ENCODE results near the gene TNS1. TPM values are rescaled to one million over a fixed set of nuclear protein-coding genes. Genes with fewer than 3 reads are reported as not detected.

The TNS1 gene
- total and polyA plus RNA-seq, 2 donors (not counting 1 experiment from before 2014, with no cell fraction given), result 0.10 to 0.86 TPM

GRCh38 chr2:217838409-217838831, 164.4 kb downstream of the TNS1 start:
- H3K4me2 ChIP-seq (replicated peaks; ENCODE audit: low read depth, low read length, poor library complexity, severe bottlenecking), result no peak overlapping the region
- ChIA-PET CTCF (no interaction called here), POLR2A (no interaction called here)
- intact Hi-C loops (cut with micrococcal nuclease), result no loop called here
- 89% methylated on average over 4 of the region's 5 CpGs for WGBS (ENCODE audit: insufficient coverage)
- TF ChIP-seq CTCF (IDR thresholded peaks at IDR 0.05), result no peak
- TF ChIP-seq EZH2 (IDR thresholded peaks at IDR 0.05; ENCODE audit: borderline replicate concordance, insufficient read depth, low read depth, low read length, poor library complexity, severe bottlenecking), result no peak
- no peaks in the 10 kb centered on the region for H3K79me2 ChIP-seq (ENCODE audit: control insufficient read depth, insufficient read depth, low read length)
- H3K27ac Mint-ChIP-seq, result no peak overlapping the region
- no peaks in the 10 kb centered on the region for H3K36me3 ChIP-seq (replicated peaks in 1 of 2; ENCODE audit: control extremely low read depth in 1 of 2, control insufficient read depth in 1 of 2, extremely low read depth in 1 of 2, insufficient read depth in 2 of 2, low read length in 1 of 2)
- peaks cover 0 to 3% (median 0%) of the 10 kb centered on the region in 3 donors for H3K9me3 ChIP-seq (ENCODE audit: control extremely low read depth in 1 of 3, control insufficient read depth in 2 of 3, insufficient read depth in 1 of 3, low read length in 2 of 3)
- peaks cover 6% of the 10 kb centered on the region for H3K27me3 Mint-ChIP-seq
- no peak overlapping the region for H3K27ac ChIP-seq (ENCODE audit: low read length in 2 of 2)
- no peak overlapping the region for H3K9ac ChIP-seq (ENCODE audit: low read length)
- no peak overlapping the region for H3K4me3 Mint-ChIP-seq
- no peaks in the 10 kb centered on the region for H4K20me1 ChIP-seq (ENCODE audit: control insufficient read depth, insufficient read depth, low read length, poor library complexity, severe bottlenecking)
- H3K27me3 ChIP-seq (replicated peaks in 1 of 4; ENCODE audit: control extremely low read depth in 1 of 4, control insufficient read depth in 3 of 4, insufficient read depth in 4 of 4, low read length in 3 of 4), result peaks cover 0 to 3% (median 0%) of the 10 kb centered on the region in 4 experiments
- no peaks in the 10 kb centered on the region for H3K4me1 ChIP-seq (ENCODE audit: control insufficient read depth in 2 of 2, insufficient read depth in 2 of 2, low read length in 2 of 2)
- DNase-seq, result no peak
- no peak for ATAC-seq (ENCODE audit: low read depth)
- H2AFZ ChIP-seq (ENCODE audit: insufficient read depth, low read depth, low read length, poor library complexity, severe bottlenecking), result no peak overlapping the region
- no peak overlapping the region for H3K4me3 ChIP-seq (ENCODE audit: control extremely low read depth in 1 of 5, extremely low read depth in 1 of 5, insufficient read depth in 1 of 5, low read depth in 2 of 5, low read length in 4 of 5)
- no peaks in the 10 kb centered on the region for H3K9me3 Mint-ChIP-seq (ENCODE audit: insufficient read depth)
- no peaks in the 10 kb centered on the region for H3K4me1 Mint-ChIP-seq

GRCh38 chr2:217837530-217837929, 165.3 kb downstream of the TNS1 start:
- H3K9me3 ChIP-seq (ENCODE audit: control extremely low read depth in 1 of 3, control insufficient read depth in 2 of 3, insufficient read depth in 1 of 3, low read length in 2 of 3), result peaks cover 0 to 3% (median 0%) of the 10 kb centered on the region in 3 donors
- H3K4me3 Mint-ChIP-seq, result no peak overlapping the region
- H4K20me1 ChIP-seq (ENCODE audit: control insufficient read depth, insufficient read depth, low read length, poor library complexity, severe bottlenecking), result no peaks in the 10 kb centered on the region
- TF ChIP-seq EZH2 (IDR thresholded peaks at IDR 0.05; ENCODE audit: borderline replicate concordance, insufficient read depth, low read depth, low read length, poor library complexity, severe bottlenecking), result no peak
- no peaks in the 10 kb centered on the region for H3K9me3 Mint-ChIP-seq (ENCODE audit: insufficient read depth)
- ChIA-PET POLR2A (no interaction called here), CTCF (interaction anchor here (4.8 kb wide), 1 partner anchor 49 kb away, joined by 14 read pairs; no protein-coding TSS in a partner anchor)
- H3K27ac Mint-ChIP-seq, result no peak overlapping the region
- no peak overlapping the region for H3K4me3 ChIP-seq (ENCODE audit: control extremely low read depth in 1 of 5, extremely low read depth in 1 of 5, insufficient read depth in 1 of 5, low read depth in 2 of 5, low read length in 4 of 5)
- H3K36me3 ChIP-seq (replicated peaks in 1 of 2; ENCODE audit: control extremely low read depth in 1 of 2, control insufficient read depth in 1 of 2, extremely low read depth in 1 of 2, insufficient read depth in 2 of 2, low read length in 1 of 2), result no peaks in the 10 kb centered on the region
- H3K27me3 Mint-ChIP-seq, result peaks cover 9% of the 10 kb centered on the region
- no peaks in the 10 kb centered on the region for H3K4me1 ChIP-seq (ENCODE audit: control insufficient read depth in 2 of 2, insufficient read depth in 2 of 2, low read length in 2 of 2)
- H2AFZ ChIP-seq (ENCODE audit: insufficient read depth, low read depth, low read length, poor library complexity, severe bottlenecking), result no peak overlapping the region
- DNase-seq, result no peak
- H3K4me2 ChIP-seq (replicated peaks; ENCODE audit: low read depth, low read length, poor library complexity, severe bottlenecking), result no peak overlapping the region
- no peaks in the 10 kb centered on the region for H3K79me2 ChIP-seq (ENCODE audit: control insufficient read depth, insufficient read depth, low read length)
- ATAC-seq (ENCODE audit: low read depth), result no peak
- H3K27me3 ChIP-seq (replicated peaks in 1 of 4; ENCODE audit: control extremely low read depth in 1 of 4, control insufficient read depth in 3 of 4, insufficient read depth in 4 of 4, low read length in 3 of 4), result peaks cover 0 to 3% (median 0%) of the 10 kb centered on the region in 4 experiments
- intact Hi-C loops (cut with micrococcal nuclease), result no loop called here
- no peak overlapping the region for H3K27ac ChIP-seq (ENCODE audit: low read length in 2 of 2)
- no peaks in the 10 kb centered on the region for H3K4me1 Mint-ChIP-seq
- 92% methylated on average over 7 of the region's 8 CpGs for WGBS (ENCODE audit: insufficient coverage)
- no peak overlapping the region for H3K9ac ChIP-seq (ENCODE audit: low read length)

Data from B cell (primary cell).